22Rv1 (cell line): ENCODE data around the gene THADA.

Source experiments
- ZFX ChIP-seq: fragments of 450-650 bp; IDR thresholded peaks from 2 replicates; pipeline ENCODE4 v1.6.1; 2017; ENCODE audit warnings: antibody characterized with exemption, borderline replicate concordance
- TF ChIP-seq, protein P1 (sequence below): fragments of 450-650 bp; IDR thresholded peaks from 2 replicates; pipeline ENCODE4 v1.5.1; 2017; ENCODE audit warnings: mild to moderate bottlenecking

DNA sequence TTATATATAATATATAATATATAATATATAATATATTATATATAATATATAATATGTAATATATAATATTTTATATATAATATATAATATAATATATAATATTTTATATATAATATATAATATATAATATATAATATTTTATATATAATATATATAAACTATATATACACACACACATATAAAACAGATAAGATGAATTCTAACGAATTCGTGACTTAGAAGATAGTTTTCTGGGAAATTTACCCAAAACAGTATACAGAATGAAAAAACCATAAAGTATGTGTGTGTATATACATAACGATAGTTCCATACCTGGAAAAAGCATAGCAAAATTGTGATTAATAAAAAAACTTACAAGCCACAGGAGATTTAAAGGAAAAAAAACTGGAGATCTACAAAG, 80.6 kb downstream of the THADA start:
- TF ChIP-seq, protein P1, sequence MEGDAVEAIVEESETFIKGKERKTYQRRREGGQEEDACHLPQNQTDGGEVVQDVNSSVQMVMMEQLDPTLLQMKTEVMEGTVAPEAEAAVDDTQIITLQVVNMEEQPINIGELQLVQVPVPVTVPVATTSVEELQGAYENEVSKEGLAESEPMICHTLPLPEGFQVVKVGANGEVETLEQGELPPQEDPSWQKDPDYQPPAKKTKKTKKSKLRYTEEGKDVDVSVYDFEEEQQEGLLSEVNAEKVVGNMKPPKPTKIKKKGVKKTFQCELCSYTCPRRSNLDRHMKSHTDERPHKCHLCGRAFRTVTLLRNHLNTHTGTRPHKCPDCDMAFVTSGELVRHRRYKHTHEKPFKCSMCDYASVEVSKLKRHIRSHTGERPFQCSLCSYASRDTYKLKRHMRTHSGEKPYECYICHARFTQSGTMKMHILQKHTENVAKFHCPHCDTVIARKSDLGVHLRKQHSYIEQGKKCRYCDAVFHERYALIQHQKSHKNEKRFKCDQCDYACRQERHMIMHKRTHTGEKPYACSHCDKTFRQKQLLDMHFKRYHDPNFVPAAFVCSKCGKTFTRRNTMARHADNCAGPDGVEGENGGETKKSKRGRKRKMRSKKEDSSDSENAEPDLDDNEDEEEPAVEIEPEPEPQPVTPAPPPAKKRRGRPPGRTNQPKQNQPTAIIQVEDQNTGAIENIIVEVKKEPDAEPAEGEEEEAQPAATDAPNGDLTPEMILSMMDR: no peak
- TF ChIP-seq ZFX: no peak
